Adipose tissue (tissue), 3 donors: Measurements from ENCODE around the gene TRANK1. TPM values are rescaled to one million over a fixed set of nuclear protein-coding genes. Genes with fewer than 3 reads are reported as not detected.

Experiments used
- H3K27ac ChIP-seq: one replicate; pipeline ENCODE4 v1.5.1; 2013; ENCODE audit warnings: low read depth, low read length
- WGBS, 3 donors: extraction: QIAGEN DNeasy Blood & Tissue Kit; methylation state at CpG; one replicate each; pipeline ENCODE4 v1.1.7; 2013; 5-methylcytosine and 5-hydroxymethylcytosine counted together
- polyA plus RNA-seq, 3 donors: library from polyadenylated mRNA; stranded (reverse); fragments of 200-250 nt; gene quantifications; one replicate each; pipeline ENCODE4 v1.2.3, GENCODE V29; 2013
- donor health status: healthy with polysubstance abuse.
- donor health status: Bipolar disorder and iron deficiency.
- donor health status: healthy.

Gene TRANK1
- polyA plus RNA-seq, 3 donors, result 1.7 to 5.7 (median 2.9) TPM

DNA sequence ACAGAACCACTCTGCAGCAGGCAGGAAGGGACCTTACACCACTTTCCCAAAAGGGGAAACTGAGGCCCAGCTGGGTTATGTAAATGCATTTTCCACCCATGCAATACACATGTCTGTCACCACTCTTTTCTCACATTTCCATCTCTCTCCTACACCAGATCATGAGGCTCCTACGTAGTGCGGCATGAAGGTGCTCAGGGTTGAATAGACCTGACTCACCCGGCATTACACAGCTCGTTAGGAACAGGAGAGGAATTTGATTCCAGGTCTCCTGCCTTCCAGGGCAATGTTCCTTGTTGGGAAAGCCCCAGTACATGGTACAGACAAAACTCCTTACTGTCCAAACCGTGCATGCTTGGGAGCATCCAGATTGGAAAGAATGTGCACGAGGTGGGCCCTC, 118.6 kb downstream of the TRANK1 start:
- no peak overlapping the region for H3K27ac ChIP-seq
- 96% methylated on average over 6 of the region's 6 CpGs for WGBS, 3 donors

DNA sequence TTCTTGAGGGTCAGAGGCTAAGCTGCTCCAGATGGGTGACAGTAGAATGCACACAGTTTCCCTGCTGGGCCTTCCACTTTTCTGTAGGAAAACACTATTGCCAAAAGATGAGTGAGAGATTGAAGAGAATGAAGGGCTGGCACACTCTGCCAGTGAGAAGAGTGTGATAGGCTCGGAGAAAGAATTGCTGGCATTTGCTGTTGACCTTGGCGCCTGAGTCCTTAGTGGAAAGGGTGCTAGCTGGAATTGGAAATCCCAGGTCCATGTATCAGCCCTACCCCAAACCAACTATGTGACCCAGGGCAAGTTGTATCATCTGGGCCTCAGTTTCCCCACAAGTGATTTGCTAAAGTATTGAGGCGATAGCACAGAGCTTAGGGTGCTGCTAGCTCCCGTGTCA, 120.4 kb downstream of the TRANK1 start:
- no peak overlapping the region for H3K27ac ChIP-seq
- 90 to 96% (median 91%) methylated on average over 4 of the region's 4 CpGs for WGBS, 3 donors

DNA sequence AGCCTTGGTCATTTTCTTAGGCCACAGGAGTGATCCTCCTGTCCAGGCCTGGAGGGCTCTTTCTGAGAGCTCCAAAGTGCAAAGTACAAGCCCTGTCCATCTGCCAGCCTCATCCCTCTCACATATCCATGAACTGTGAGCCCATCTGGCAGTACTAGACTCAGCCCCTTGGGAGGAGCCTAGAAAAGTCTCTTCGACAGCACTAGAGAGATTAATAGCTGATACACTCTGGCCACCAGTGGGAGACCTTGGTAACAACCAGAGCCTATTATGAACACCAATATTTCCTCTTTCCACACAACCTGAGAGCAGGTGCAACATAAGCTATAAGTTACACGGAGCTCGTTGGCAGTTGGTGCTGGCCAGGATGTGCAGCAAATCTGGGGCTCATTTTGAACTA, 121.0 kb downstream of the TRANK1 start:
- H3K27ac ChIP-seq, result no peak overlapping the region
- WGBS, 3 donors, result 71 to 84% (median 82%) methylated on average over 3 of the region's 3 CpGs

DNA sequence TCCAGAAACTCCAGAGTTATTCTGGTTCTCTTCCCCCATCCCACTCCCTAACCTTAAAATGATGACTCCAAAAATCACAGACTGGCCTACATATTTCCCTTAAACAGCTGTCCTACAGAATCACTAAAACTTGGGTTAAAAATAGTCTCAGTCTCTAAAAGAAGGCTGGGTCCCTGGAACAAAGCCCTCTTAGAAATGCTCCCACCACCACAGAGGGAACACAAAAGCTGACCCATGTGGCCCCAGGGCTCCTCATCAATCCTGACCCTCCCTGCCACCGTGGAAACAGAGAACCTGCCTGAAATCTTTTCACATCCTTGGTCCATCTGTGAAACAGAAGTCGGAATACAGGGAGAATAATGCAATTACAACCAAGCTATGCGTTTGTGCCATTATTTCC, 124.8 kb downstream of the TRANK1 start:
- H3K27ac ChIP-seq, result no peak overlapping the region
- WGBS, 3 donors, result 69 to 80% (median 79%) methylated on average over 3 of the region's 3 CpGs

DNA sequence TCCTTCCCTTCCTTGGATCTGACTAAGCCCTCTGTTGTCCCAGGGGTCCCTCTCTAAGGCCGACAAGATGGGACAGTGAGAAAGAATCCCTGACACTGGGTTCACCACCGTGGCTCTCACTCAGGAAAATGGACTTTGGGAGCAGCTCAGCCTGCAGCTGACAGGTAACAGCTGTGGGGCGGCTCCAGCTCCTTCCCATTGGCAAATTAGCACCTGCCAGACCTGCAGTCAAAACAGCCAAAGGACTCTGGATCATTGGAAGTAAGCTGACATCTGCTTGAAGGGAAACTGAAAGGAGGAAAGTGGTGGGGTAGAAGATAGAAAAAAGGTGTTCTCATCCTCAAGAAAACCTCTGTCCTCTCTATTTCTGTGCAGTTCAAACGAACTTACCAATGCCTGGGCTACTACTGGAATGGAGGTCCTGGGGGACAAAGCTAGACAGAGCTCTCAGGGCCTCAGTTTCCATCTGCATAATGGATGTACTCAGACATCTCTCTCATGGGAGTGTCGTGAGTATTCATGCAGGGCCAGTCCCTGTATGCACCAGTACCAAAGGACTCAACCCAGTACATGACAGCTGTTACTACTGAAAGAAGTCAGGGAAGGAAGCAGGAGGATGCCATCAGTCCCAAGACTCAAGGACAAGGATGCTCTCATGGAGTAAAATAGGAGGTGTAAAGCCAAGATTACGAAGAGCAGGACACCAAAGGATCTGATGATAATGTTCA, 126.9 kb downstream of the TRANK1 start:
- H3K27ac ChIP-seq, result no peak overlapping the region
- 56 to 80% (median 77%) methylated on average over 6 of the region's 6 CpGs for WGBS, 3 donors

DNA sequence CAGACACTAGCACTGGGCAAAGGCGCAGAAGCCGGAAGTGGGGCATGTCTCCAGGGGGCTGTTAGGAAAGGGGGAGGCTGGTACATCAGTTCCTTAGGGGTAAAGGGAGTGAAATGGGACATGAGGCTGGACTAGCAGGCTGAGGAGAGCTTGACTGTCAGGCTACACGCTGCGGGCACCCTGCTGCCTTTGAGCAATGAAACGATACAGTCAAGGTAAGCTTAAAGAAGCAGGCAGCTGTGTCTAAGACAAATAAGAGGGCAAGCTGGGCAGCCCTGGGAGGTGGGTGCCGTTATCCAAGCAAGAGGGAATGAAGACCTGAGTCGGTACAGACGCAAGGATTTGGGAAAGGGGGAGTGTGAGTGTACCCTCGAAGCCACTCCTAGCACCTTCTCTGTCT, 129.5 kb downstream of the TRANK1 start:
- no peak overlapping the region for H3K27ac ChIP-seq
- 74 to 94% (median 92%) methylated on average over 9 of the region's 9 CpGs for WGBS, 3 donors

DNA sequence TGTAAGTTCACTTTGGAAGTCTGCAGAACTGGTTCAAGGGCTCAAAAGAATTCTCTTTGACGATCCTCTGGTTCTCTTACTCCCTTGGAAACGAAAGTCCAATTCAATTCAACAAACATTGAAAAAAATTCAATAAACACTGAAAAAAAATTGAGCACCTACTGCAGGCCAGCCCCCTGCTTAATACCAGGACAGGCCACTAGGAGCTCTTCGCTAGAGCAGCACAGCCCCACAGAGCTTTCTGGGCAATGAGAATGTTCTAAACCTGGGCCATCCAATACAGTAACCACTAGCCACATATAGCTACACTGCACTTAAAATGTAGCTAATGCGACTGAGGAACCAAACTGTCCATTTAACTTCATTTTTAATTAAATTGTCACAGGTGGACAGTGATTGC, 130.1 kb downstream of the TRANK1 start:
- no peak overlapping the region for H3K27ac ChIP-seq
- WGBS, 3 donors, result 62 to 81% (median 70%) methylated on average over 4 of the region's 4 CpGs

DNA sequence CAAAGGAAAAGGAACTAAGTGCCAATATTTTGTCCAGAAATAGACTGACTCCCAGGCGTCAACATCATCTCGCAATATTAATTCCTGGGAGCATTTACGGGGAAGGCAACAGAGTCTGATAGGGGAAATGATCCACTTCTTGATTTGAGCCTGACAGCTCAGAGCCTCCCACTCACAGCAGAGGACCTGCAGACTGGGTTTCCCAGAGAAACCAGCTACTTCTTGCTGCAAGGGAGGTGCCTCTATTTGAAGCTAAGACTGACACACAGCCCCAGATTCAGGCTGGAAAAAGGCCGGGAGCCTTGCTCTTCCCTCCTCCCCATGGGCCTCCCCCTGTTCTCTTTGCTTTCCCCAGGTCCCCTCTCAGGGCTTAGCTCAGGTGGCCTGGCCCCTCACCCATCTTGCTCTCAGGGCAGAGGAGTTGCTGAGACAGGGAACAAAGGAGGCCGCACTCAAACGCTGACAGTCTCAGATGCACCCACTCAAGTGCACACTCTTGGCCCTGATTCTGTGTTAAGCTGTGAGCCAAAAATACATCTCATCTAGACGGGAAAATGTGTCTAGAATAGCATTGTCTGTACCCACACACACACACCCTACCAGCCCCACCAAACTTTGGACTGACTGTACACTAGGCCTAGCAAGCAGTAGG, 130.7 kb downstream of the TRANK1 start:
- H3K27ac ChIP-seq, result no peak overlapping the region
- 62 to 67% (median 62%) methylated on average over 7 of the region's 7 CpGs for WGBS, 3 donors

DNA sequence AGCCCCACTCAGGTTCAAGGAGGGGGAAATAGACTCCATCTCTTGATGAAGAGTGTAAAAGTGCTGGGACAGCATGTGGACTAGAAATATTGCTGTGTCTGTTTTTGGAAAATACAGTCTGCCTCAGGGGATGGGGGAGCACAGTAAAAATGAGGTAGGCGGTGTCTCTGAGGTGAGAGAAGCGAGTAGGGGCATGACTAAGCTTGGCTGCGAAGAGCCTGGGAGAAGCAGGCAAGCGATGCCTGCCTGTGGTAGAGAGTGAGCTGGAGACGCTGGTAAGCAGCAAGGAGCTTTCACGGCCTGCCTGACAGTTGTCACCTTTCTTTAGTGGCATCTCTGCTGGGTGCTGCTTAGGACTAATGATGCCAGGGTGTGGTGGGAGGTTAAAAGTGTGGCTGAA, 131.5 kb downstream of the TRANK1 start:
- 89 to 91% (median 91%) methylated on average over 6 of the region's 6 CpGs for WGBS, 3 donors

DNA sequence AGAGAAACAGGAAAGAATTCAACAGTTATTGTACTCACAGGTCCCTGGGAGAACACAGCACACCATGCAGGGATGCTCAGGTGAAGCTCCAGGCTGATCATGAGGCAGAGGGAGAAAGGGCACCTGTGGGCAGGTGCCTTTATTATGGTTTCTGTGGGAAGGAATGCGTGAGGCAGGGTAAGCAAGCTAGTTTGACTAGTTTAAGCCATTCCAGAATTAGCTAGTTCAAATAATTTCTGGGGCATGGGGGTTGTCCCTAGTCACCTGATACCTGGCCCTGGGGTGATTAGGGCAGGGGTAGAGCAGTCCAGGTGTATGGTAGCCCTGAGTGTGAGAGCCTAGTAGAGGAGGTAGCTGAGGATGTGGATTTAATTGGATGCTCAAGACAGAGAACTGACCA, 132.6 kb downstream of the TRANK1 start:
- H3K27ac ChIP-seq, result no peak overlapping the region
- WGBS, 3 donors, result 47 to 100% (median 98%) methylated on average over 1 of the region's 1 CpG

More for the DNA sequence above, 131.5 kb downstream of the TRANK1 start:
- H3K27ac ChIP-seq, result no peak overlapping the region

DNA sequence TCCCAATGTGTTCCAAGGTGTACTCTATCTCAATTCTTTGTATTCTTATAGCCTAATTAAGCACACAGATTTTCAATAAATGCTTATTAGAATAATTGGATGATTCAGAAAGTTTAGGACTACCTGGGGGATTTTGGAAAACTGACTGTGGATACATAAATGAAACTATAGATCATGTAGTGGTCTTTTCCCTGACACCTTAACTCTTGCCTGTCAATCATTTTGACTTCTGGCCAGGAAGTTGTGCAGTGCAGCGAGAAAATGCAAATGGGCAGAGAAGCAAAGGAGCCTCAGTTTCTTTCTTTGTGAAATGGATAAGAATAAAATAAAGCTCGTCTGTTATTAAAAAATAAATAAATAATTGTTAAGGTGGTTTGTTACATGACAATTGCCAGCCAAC, 133.1 kb downstream of the TRANK1 start:
- WGBS, 3 donors, result 78 to 91% (median 90%) methylated on average over 2 of the region's 2 CpGs

DNA sequence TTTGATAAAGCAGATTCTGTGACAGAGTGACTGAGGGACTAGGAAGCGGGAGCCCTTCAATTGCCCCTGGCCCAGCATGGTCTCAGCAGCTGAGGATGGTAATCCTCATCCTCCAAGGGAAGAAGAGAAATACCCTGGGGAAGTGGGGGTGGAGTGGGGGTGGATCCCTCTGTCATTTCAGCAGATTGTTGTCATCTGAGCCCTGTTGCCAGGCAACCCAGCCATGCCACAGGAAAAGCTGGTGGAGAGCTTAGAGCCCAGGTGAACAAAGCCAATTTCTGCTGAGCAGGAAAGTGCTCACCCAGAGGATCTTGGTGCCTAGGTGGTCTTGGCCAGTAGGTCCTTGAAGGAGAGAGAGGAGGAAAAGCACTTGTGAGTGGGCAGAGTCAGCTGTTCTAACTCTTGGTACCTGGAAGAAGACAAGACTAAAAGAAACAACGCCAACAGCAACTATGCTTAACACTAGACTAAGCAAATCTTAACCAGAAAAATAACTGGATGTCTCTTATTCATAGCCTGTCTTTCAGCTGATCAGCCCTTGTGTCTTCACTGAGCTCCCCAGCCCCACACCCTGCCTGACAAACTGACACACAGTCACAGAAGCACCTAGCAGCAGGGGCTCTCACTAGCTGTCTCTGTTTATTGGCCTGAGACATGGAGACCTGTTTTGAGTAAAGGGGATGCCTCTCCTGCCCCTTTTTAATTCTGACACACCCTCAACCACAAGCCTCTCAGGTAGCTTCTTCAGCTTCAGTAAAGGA, 140.4 kb downstream of the TRANK1 start:
- 87 to 94% (median 92%) methylated on average over 2 of the region's 2 CpGs for WGBS, 3 donors
- H3K27ac ChIP-seq, result no peak overlapping the region

More for the DNA sequence above, 133.1 kb downstream of the TRANK1 start:
- no peak overlapping the region for H3K27ac ChIP-seq

DNA sequence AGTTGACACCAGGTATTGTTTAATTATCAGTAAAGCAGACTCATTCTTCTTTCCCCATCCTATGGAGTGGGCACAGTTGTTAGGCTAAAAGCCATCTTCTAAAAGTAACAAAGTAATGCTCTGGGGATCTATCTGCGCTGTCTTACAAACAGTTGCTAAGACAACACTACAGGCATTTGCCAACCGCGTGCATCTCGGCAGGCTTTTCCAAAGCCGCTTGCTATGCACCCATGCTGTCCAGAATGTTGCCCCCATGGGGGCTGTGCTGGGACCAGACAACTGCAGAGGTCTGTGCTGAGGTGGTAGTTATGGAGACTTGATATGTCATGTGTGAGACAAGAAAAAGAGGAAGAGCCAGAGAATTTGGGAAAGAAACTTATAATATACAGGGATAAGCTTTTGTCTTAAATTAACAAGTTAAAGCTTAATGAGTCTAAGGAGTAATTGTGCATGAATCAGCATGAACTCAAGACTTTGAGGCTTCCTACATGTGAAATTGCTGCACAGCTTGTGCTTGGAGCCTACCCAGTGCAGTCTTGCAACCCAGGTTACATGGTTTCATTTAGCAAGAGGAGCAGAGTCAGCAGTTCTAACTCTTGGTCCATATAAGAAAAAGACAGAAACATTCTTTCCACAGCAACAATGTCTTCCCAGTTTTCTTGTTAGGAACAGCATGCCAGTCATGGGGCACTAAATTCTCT, 141.6 kb downstream of the TRANK1 start:
- H3K27ac ChIP-seq, result no peak overlapping the region
- WGBS, 3 donors, result 94 to 97% (median 95%) methylated on average over 5 of the region's 5 CpGs

DNA sequence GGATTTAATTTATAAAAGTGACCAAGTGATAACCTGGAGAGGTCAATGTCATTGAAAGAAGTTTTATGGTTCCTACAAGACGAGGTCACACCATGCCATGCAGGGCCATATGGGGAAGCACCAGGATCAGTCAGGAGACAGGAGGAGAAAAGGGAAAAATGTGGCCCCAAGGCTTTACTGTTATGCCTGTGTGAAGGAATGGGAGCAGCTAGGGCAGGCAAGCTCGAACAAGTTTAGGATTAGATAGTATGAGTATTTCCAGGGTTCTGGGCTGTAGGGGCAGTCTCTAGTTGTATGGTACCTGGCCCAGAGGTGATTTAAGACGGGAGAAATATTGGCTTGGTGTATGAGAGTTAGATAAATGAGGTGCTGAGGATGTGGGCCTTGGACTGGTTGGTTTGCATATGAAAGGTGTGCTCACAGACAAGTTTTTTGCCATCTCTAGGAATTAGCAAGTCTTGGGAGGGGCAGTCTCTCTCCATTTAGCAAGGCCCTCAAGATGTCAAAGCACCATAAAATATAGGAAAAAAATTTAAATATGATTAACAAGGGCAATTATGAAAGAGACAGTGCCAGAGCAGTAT, 144.2 kb downstream of the TRANK1 start:
- WGBS, 3 donors, result 64 to 83% (median 79%) methylated on average over 3 of the region's 3 CpGs
- no peak overlapping the region for H3K27ac ChIP-seq

DNA sequence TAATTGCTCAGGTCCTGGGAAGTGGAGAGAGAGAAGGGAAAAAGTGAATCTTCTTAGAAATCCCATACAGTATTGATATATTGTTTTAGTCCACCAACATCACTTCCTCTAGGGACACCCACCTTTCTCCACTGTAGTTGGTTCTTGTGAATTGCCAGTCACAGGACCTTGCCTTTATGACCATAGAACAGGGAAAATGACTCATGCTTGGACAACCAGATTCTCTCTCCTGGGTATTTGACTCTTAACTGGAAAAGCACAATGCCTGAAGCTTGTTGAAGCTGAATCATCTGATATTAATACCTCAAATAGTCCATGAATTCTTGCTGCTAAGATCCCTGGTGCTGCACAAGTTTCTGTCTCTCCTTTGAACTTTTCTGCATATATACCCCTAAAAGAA, 148.0 kb downstream of the TRANK1 start:
- no peak overlapping the region for H3K27ac ChIP-seq

DNA sequence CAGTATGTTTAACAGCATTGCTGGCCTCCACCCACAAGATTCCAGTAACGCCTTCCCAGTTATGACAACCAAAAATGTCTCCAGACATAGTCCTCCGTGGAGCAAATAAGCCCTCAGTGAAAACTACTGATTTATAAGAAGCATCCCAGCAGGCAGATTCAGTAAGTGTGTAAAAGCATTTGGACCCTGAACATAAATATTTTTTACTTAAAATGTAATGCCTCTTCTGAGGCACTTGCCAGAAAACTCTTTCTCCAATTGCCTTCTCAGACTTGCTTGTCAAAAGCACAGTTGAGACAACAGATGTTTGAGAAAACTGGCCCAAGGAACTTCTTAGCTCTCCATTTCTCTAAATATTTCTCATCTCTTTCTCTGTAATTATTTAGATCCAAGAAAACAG, 148.7 kb downstream of the TRANK1 start:
- WGBS, 3 donors, result 66 to 81% (median 77%) methylated on average over 2 of the region's 2 CpGs
- no peak overlapping the region for H3K27ac ChIP-seq

DNA sequence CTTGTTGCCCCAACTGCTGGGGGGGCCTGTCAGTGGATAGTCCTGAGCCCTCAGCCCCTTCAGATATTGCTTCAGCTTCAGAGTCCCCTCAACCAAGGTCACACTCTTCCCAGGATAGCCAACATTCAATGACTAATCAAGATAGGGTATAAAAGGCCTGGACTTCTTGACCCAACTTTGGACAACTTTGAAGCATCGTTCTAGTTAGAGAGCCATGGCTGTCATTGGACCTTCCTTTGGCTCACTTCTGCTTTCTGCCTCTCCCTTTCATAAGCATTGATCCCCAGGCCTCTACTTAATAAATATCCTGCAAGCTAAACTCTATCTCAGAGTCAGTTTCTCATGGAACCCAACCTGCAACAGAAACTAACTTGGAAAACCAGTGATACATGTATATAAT, 149.2 kb downstream of the TRANK1 start:
- WGBS, 3 donors, result 68 to 91% (median 85%) methylated on average over 1 of the region's 1 CpG
- H3K27ac ChIP-seq, result no peak overlapping the region

DNA sequence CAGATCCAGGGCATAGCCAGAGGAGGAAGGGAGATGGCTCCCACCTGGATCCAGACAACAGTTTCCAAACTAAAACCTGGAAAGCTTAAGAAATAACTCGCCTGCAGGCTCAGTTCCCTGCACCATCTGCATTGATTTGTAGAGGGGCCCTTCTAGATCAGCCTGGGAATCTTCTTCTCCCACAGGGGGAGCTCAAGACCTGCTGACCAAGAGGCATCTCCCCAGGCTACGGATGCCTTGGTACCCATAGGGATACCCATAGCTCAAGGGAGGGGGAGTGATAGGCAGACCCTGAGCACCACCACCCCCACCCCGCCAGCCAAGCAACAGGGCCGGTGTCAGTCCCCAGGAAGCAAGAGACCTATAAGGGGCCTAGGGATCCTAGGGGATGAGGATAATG, 152.5 kb downstream of the TRANK1 start:
- WGBS, 3 donors, result 54 to 74% (median 62%) methylated on average over 4 of the region's 4 CpGs
- no peak overlapping the region for H3K27ac ChIP-seq

DNA sequence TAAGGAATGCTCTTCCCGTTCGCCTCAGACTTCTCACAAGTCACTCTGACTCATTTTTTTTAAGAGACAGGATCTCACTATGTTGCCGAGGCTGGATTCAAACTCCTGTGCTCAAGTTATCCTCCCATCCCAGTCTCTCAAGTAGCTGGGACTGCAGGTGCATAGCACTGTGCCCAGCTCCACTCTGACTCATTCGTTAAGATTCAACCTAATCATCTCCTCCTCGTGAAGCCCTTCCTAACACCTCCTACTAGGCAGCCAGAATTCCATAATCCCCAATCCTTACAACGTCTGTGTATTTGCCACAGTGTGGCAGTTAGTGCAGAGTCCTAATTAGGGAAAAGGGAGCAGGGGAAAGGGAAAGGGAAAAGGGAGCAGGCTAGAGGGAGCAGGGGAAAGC, 154.1 kb downstream of the TRANK1 start:
- no peak overlapping the region for H3K27ac ChIP-seq
- WGBS, 3 donors, result 47 to 76% (median 64%) methylated on average over 6 of the region's 6 CpGs
